Activated T-cell treated with anti-CD3 and anti-CD28 coated beads, Interleukin-2, amount 50 U/mL, for 1 hour (primary cell): ENCODE data around the gene NDUFB6.
"Not testable (repeated sequence)": the region's sequence is repeated elsewhere in the genome, so short reads cannot be mapped to it uniquely, and the experiment has no call there.

Experiments used
- DNase-seq: peaks from one replicate; pipeline ENCODE4 v3.0.0-alpha.2; 2020

Gene NDUFB6

GRCh38 chr9:32572900-32573523 lies at the start of gene NDUFB6:
NDUFB6 (minus strand) TSS chr9:32573159; CDS start chr9:32573060, 99 bp downstream.
- DNase-seq, result peak; percentile 96

- no peak for DNase-seq
Measured at GRCh38 chr9:32618261-32618660, 45.3 kb upstream of the NDUFB6 start.

GRCh38 chr9:32606811-32607210 lies 33.9 kb upstream of the NDUFB6 start:
- no peak for DNase-seq

GRCh38 chr9:32603914-32604852 lies 31.2 kb upstream of the NDUFB6 start:
- DNase-seq, result no peak

GRCh38 chr9:32599021-32599420 lies 26.1 kb upstream of the NDUFB6 start:
- not testable (repeated sequence) for DNase-seq

- DNase-seq, result no peak
Measured at GRCh38 chr9:32596936-32597335, 24.0 kb upstream of the NDUFB6 start.

- DNase-seq, result no peak
Measured at GRCh38 chr9:32596096-32596865, 23.3 kb upstream of the NDUFB6 start.

- DNase-seq, result no peak
Measured at GRCh38 chr9:32590898-32591297, 17.9 kb upstream of the NDUFB6 start.

- no peak for DNase-seq
Measured at GRCh38 chr9:32590476-32590875, 17.5 kb upstream of the NDUFB6 start.

- DNase-seq, result no peak
Measured at GRCh38 chr9:32589083-32589723, 16.2 kb upstream of the NDUFB6 start.

- DNase-seq, result no peak
Measured at GRCh38 chr9:32587901-32588300, 14.9 kb upstream of the NDUFB6 start.

- no peak for DNase-seq
Measured at GRCh38 chr9:32584784-32585183, 11.8 kb upstream of the NDUFB6 start.

GRCh38 chr9:32581512-32582143 lies 8.7 kb upstream of the NDUFB6 start:
- DNase-seq, result no peak

GRCh38 chr9:32580631-32581300 lies 7.8 kb upstream of the NDUFB6 start:
- DNase-seq, result no peak

- peak; percentile 83 for DNase-seq
Measured at GRCh38 chr9:32579706-32580331, 6.9 kb upstream of the NDUFB6 start.

GRCh38 chr9:32578976-32579375 lies 6.0 kb upstream of the NDUFB6 start:
- DNase-seq, result no peak

GRCh38 chr9:32577316-32577715 lies 4.4 kb upstream of the NDUFB6 start:
- DNase-seq, result no peak

GRCh38 chr9:32574858-32575257 lies 1.9 kb upstream of the NDUFB6 start:
- no peak for DNase-seq

- DNase-seq, result no peak
Measured at GRCh38 chr9:32573821-32574220, 862 bp upstream of the NDUFB6 start.

- DNase-seq, result peak; percentile 65
Measured at GRCh38 chr9:32571969-32572899, 725 bp downstream of the NDUFB6 start.
